SU-DHL-6 (cell line): ENCODE measurements around the gene CTXND1.

Experiments
- EZH2phosphoT487 ChIP-seq: fragments of 200-600 bp; sonication (generic), shearing (Covaris generic); conservative IDR thresholded peaks from 2 replicates; pipeline ENCODE4 v1.6.1; 2018; ENCODE audit warnings: mild to moderate bottlenecking, antibody characterized with exemption, low read length, moderate library complexity, mixed read lengths
- TF ChIP-seq, protein P1 (sequence below): fragments of 200-600 bp; sonication (generic); IDR thresholded peaks from one replicate; pipeline ENCODE4 v1.5.1; 2017; ENCODE audit warnings: antibody characterized with exemption, mild to moderate bottlenecking, low read length, moderate library complexity; ENCODE audit not compliant: insufficient read depth, poor library complexity, severe bottlenecking

GRCh38 chr15:80179025-80179759, 72.8 kb downstream of the CTXND1 start:
- TF ChIP-seq, protein P1, sequence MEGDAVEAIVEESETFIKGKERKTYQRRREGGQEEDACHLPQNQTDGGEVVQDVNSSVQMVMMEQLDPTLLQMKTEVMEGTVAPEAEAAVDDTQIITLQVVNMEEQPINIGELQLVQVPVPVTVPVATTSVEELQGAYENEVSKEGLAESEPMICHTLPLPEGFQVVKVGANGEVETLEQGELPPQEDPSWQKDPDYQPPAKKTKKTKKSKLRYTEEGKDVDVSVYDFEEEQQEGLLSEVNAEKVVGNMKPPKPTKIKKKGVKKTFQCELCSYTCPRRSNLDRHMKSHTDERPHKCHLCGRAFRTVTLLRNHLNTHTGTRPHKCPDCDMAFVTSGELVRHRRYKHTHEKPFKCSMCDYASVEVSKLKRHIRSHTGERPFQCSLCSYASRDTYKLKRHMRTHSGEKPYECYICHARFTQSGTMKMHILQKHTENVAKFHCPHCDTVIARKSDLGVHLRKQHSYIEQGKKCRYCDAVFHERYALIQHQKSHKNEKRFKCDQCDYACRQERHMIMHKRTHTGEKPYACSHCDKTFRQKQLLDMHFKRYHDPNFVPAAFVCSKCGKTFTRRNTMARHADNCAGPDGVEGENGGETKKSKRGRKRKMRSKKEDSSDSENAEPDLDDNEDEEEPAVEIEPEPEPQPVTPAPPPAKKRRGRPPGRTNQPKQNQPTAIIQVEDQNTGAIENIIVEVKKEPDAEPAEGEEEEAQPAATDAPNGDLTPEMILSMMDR = no peak
- no peak for TF ChIP-seq EZH2phosphoT487
